Right kidney (tissue), 1 donor: ENCODE data around the gene MAD1L1.

Experiments
- DNase-seq: peaks from one replicate; pipeline ENCODE4 v3.0.0-alpha.2; 2016

Gene MAD1L1

DNA sequence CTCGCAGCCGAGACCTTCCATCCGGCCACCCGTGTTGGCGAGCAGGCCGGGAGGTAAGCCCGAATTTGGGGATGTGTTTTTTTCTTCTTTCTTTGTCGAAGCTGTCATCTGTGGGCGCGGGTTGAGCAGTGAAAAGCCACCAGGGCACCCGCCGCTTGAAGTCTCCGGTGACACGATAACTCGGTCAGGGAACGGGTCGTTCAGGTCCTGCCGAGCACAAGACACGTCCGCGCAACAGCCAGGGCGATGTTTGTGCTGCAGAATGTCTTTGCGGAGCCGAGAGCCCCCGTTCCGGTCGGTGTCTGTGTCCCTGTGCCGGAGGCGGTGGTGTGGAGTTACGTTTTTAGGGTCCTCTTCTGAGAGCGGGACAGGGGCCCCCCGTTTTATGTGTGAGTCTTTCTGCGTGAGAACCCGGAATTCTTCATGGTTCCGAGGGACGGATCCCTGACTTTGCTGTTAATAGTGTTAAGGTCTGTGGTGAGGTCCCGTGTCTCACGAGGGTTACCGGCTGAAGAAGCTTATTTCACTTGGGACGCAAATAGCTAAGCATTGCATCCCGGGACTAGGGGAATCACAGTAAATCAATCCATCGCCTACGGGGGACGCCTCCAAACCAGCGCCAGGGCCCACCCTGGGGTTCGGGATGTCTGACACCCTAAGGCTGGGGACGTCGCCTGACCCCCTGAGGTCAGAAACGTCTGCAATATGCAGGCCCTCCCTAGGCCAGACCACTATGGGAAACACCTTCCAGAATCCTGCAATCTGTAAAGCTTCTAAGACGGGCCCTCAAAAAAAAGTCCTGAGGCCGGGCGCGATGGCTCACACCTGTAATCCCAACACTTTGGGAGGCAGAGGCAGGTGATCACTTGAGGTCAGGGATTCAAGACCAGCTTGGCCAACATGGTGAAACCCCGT, 463.2 kb downstream of the MAD1L1 start:
- no peak for DNase-seq

DNA sequence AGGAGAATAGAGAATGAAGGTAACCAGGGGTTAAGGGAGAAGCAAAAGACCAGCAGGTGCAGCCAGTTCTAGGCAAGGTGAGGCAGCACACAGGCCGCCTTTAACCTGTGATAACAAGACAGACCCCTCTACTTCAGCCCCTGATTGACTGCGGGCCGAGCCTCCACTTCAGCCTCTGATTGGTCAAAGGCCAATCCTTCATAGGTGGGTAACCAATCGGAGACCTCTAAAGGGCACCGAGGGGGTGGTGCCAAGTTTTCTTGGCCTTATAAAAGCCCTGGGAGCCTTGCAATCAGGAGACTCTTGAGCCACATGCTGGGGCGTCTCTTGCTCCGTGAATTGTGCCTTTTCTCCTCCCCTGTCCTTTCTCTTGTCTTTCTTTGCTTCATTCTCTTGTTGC, 463.9 kb downstream of the MAD1L1 start:
- DNase-seq, result no peak

GRCh38 chr7:1767524-1767923, 465.2 kb downstream of the MAD1L1 start:
- no peak for DNase-seq
